Epithelial cell of proximal tubule (primary cell): ENCODE data around the gene COLGALT1. TPM values are rescaled to one million over a fixed set of nuclear protein-coding genes. Genes with fewer than 3 reads are reported as not detected.

ENCODE experiments used
- DNase-seq: peaks from one replicate; pipeline ENCODE4 v3.0.0-alpha.2; 2011; ENCODE audit warnings: low read depth
- H3K4me3 ChIP-seq: 2 replicates; pipeline ENCODE4 v1.5.1; 2011; ENCODE audit warnings: low read depth, mild to moderate bottlenecking, low read length
- CTCF ChIP-seq: conservative IDR thresholded peaks from 2 replicates; pipeline ENCODE4 v1.5.1; 2012; ENCODE audit warnings: low read depth, mild to moderate bottlenecking, low read length
- total RNA-seq: library from RNA; depleted of rRNA; stranded (reverse); fragments of >200 nt; gene quantifications from 2 replicates; pipeline ENCODE4 v1.2.3, GENCODE V29; 2015

Gene COLGALT1
- total RNA-seq, 1 donor from 2014 or later: 83.6 TPM

DNA sequence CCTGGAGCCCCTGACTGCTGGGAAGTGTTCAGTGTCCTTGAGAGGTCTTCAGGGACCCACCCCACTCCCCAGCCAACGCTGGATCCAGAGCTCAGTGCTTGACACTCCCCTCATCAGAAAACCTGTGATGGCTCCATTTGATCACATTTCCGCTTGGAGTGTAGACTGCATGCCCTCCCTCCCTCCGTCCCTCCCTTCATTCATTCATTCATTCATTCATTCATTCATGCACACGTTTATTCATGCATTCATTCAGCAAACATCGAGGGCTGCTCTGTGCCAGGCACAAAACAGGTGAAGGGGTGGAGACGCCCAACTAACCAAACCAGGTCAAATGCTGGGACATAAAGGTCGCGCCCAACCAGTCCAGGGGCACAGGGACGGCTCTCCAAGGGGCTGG lies 30.3 kb upstream of the COLGALT1 start:
- no peak for TF ChIP-seq CTCF
- no peak for DNase-seq
- H3K4me3 ChIP-seq: no peak overlapping the region

GRCh38 chr19:17526922-17527321 lies 28.5 kb upstream of the COLGALT1 start:
- DNase-seq: no peak
- H3K4me3 ChIP-seq: no peak overlapping the region
- TF ChIP-seq CTCF: no peak

DNA sequence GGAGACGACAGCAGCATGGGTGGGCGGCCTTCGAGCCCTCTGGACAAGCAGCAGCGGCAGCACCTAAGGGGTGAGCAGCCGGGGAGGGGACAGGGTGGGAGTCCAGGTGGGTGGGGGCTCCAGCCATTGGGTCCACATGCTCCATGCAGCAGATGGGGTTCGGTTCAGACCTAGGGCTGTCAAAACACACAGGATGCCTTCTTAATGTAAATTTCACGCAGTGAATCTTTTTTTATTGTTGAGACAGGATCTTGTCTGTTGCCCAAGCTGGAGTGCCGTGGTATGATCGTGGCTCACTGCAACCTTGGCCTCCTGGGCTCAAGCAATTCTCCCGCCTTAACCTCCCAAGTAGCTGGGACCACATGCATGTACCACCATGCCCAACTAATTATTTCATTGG lies 28.1 kb upstream of the COLGALT1 start:
- no peak for TF ChIP-seq CTCF
- DNase-seq: no peak
- no peak overlapping the region for H3K4me3 ChIP-seq

DNA sequence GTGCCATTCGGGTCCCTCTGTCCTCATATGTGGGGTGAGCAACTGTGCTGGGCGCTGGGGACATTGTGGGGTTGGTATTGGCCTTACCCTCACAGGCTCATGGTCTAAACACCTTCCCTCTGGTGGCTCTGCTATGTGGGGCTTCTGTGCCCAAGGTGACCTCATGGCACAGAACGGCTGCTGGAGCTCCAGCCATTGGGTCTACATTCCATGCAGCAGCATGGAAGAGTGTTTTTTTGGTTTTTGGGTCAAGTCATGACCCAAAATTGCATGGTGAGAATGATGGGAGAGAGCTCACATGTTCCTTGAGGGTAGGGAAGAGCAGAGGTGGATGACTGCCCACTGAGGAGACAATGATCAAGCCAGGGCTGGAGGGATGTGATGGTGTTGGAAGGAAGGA lies 26.8 kb upstream of the COLGALT1 start:
- no peak overlapping the region for H3K4me3 ChIP-seq
- TF ChIP-seq CTCF: no peak
- no peak for DNase-seq

GRCh38 chr19:17529239-17530158 lies 25.9 kb upstream of the COLGALT1 start:
- H3K4me3 ChIP-seq: no peak overlapping the region
- no peak for TF ChIP-seq CTCF
- DNase-seq: no peak

- no peak for TF ChIP-seq CTCF
- DNase-seq: no peak
- H3K4me3 ChIP-seq: no peak overlapping the region
Observed at GRCh38 chr19:17530586-17530985, 24.9 kb upstream of the COLGALT1 start.

DNA sequence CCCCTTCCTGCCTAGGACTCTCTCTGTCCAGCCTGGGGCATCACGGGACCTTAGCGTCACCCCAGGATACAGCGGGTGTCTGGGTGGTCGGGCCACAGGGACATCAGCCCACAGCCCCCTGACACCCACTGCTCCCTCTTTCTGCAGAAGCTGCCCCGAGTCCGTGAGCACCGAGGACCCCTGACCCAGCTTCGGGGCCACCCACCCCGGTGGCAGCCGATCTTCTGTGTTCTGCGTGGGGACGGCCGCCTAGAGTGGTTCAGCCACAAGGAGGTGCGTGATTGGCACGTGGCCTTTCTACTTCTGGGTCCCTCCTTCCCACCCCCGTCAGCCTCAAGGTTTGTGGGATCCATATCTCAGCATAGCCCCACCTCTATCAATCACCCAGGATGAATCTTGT lies 23.3 kb upstream of the COLGALT1 start:
- no peak for DNase-seq
- no peak overlapping the region for H3K4me3 ChIP-seq
- no peak for TF ChIP-seq CTCF
